Keratinocyte (primary cell): ENCODE measurements around the gene KRTAP24-1.

Experiments
- EZH2 ChIP-seq: IDR thresholded peaks from one replicate; pipeline ENCODE4 v1.6.1; 2012; ENCODE audit warnings: inconsistent platforms, mild to moderate bottlenecking, low read length, moderate library complexity
- TF ChIP-seq, protein P1 (sequence below), 3 experiments: IDR thresholded peaks in 1 of 3; conservative IDR thresholded peaks in 1 of 3; optimal IDR thresholded peaks in 1 of 3; 2 replicates in 2 of 3; 3 replicates in 1 of 3; pipeline versions ENCODE3 to v1.5.1; 2011; ENCODE audit warnings: low read length in 3 of 3, mild to moderate bottlenecking in 3 of 3, moderate library complexity in 2 of 3, control low read depth in 1 of 3, inconsistent platforms in 1 of 3; ENCODE audit not compliant: insufficient read depth in 2 of 3; ENCODE audit errors: extremely low read depth in 1 of 3

DNA sequence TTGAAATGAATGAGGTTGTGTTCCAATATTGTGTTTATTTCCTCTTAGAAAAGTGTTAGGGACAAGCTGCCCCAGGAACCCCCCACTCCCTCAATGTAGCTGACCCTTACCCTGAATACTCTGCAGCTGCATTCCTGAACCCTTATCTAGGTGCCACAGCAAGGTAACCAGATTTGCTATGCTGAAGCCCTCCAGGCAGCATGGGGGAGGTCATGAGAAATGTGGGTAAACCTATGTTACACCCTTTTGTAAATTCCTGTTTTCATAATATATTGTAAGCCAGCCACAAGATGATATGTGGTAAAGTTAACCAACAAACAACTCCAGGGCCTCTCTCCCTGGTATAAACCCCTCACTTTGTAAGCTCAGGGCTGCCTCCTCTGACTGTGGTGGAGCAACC lies 39.1 kb downstream of the KRTAP24-1 start:
- TF ChIP-seq, protein P1, sequence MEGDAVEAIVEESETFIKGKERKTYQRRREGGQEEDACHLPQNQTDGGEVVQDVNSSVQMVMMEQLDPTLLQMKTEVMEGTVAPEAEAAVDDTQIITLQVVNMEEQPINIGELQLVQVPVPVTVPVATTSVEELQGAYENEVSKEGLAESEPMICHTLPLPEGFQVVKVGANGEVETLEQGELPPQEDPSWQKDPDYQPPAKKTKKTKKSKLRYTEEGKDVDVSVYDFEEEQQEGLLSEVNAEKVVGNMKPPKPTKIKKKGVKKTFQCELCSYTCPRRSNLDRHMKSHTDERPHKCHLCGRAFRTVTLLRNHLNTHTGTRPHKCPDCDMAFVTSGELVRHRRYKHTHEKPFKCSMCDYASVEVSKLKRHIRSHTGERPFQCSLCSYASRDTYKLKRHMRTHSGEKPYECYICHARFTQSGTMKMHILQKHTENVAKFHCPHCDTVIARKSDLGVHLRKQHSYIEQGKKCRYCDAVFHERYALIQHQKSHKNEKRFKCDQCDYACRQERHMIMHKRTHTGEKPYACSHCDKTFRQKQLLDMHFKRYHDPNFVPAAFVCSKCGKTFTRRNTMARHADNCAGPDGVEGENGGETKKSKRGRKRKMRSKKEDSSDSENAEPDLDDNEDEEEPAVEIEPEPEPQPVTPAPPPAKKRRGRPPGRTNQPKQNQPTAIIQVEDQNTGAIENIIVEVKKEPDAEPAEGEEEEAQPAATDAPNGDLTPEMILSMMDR (optimal IDR thresholded peaks at IDR 0.05 in 1 of 3, IDR thresholded peaks at IDR 0.05 in 1 of 3, conservative IDR thresholded peaks at IDR 0.05 in 1 of 3; ENCODE audit: extremely low read depth in 1 of 3, insufficient read depth in 2 of 3, low read length in 3 of 3), result no peak
- no peak for TF ChIP-seq EZH2
